T-helper 17 cell (primary cell): ENCODE results near the gene MEA1. TPM values are rescaled to one million over a fixed set of nuclear protein-coding genes. Genes with fewer than 3 reads are reported as not detected.

Source experiments
- ATAC-seq: fragments of 150-1000 bp; cut with Tn5 transposase; 2 replicates; pipeline ENCODE4 v1.10.0; 2021; ENCODE audit warnings: mild to moderate bottlenecking, moderate library complexity
- DNase-seq, 3 donors: peaks; one replicate each; pipeline versions ENCODE4 v3.0.0 to v3.0.0-alpha.2; 2020 to 2021
- H3K9me3 ChIP-seq: one replicate; pipeline ENCODE4 v1.7.0; 2013; ENCODE audit warnings: low read length, mild to moderate bottlenecking; ENCODE audit not compliant: control insufficient read depth, poor library complexity, severe bottlenecking
- H3K27ac Mint-ChIP-seq: one replicate; pipeline ENCODE4 v1.8.0; 2022; ENCODE audit warnings: mild to moderate bottlenecking, moderate library complexity, mixed read lengths
- H3K27me3 Mint-ChIP-seq: one replicate; pipeline ENCODE4 v1.8.0; 2022; ENCODE audit warnings: mixed read lengths
- H3K36me3 Mint-ChIP-seq: one replicate; pipeline ENCODE4 v1.8.0; 2022; ENCODE audit warnings: low read depth, mixed read lengths
- H3K4me1 Mint-ChIP-seq: one replicate; pipeline ENCODE4 v1.8.0; 2022; ENCODE audit warnings: mild to moderate bottlenecking, mixed read lengths
- H3K4me3 Mint-ChIP-seq: one replicate; pipeline ENCODE4 v1.8.0; 2022; ENCODE audit warnings: mild to moderate bottlenecking, moderate library complexity, mixed read lengths
- total RNA-seq, 4 donors: library from RNA in 2 of 4; stranded (reverse) in 2 of 4; gene quantifications; one replicate each; pipeline ENCODE4 v1.2.3 and lab custom pipeline; 2022 to 2026

MEA1 gene
- total RNA-seq, 2 donors from 2014 or later: 23.7 to 26.3 TPM

- H3K4me1 Mint-ChIP-seq: peaks cover 45% of the 10 kb centered on the region
- no peak overlapping the region for H3K4me3 Mint-ChIP-seq
- peak overlapping the region; percentile 97 for H3K27ac Mint-ChIP-seq
- no peaks in the 10 kb centered on the region for H3K27me3 Mint-ChIP-seq
- DNase-seq (no peak), ATAC-seq (no peak)
- peaks cover 3% of the 10 kb centered on the region for H3K36me3 Mint-ChIP-seq
- no peaks in the 10 kb centered on the region for H3K9me3 ChIP-seq
Observed at GRCh38 chr6:42987533-42988451, 26.0 kb downstream of the MEA1 start.

DNA sequence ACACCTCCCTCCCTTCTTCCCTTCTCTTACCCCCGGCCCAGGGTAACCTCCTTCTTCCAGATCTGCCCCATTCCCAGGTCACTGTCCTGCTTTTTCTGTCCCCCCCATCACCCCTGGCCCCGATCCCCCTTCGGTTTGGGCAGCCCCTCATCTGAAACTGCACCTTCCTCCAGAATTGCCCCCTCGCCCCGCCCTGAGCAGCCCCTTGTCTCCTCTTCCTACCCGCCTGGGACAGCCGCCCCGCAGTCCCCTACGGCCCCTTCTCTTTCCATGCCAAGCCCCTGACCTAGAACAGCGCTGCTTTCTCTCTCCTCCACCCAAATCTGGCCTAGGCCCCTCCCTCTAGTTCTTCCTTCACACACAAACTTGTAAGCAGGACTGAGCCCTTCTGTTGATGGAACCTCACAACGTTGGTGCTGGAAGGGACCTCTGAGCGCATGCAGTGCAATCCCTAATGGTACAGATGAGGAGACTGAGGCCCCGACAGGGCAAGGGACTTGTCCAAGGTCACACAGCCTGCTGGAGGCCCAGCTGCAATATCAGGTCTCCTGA lies 28.7 kb downstream of the MEA1 start:
- no peak for ATAC-seq
- H3K4me3 Mint-ChIP-seq: peak overlapping the region; percentile 98
- peaks cover 46% of the 10 kb centered on the region for H3K4me1 Mint-ChIP-seq

DNA sequence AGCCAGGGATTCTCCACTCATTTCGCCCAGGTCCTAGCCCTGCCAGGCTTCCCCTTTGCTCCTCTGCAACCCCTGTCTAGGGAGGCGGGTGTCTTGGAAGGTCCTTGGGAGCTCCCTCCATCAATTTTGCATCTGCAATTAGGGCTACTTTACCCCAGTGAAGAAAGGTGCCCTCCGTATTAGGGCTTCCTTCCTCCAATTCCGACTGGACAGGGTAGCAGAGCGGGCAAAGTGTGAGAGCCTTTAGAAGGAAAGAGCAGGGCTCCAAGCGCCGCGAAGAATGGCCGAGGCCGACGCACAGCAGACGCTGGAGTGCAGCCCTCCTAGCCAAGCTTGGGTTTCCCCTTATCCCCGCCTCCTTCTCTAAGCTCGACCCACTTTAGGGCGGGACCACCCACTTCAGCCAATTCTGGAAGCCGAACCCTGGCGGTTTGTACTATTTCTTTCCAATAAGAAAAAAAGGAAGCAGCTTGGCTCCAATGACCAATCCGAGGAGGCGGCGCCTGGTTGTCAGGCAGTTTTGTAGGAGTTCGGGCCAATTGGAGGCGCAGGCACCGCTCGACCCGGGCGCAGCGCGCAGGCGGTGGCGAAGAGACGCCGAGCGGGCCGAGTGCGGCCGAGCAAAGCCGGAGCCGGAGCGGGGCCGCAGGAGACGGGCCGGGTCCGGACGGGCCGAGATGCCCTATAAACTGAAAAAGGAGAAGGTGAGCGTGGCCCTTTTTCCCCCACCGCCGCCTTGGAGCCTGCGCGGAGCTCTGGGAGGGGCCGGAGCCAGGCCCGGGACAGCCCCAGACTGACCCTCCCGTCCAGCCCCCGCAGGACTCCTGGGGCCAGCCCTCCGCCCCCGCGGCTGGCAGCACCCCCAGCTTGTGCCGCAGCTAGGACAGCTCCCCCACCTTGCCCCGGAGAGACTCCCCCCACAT lies 29.5 kb downstream of the MEA1 start, which contains the start of gene PPP2R5D:
Gene PPP2R5D (plus strand): TSS at position 570 of the 923 bp plus-strand sequence. CDS start 108 bp downstream, at position 678.
- Mint-ChIP-seq H3K4me3 (peak within 1 kb of the TSS; percentile 98), H3K36me3 (no peaks in the 10 kb centered on the region), H3K27ac (peak within 1 kb of the TSS; percentile 97), H3K4me1 (peaks cover 52% of the 10 kb centered on the region), H3K27me3 (no peaks in the 10 kb centered on the region)
- ATAC-seq (peak; percentile 96), DNase-seq (peak; percentile 88 to 95 (median 89))
- no peaks in the 10 kb centered on the region for H3K9me3 ChIP-seq

More for the DNA sequence above, 28.7 kb downstream of the MEA1 start:
- Mint-ChIP-seq H3K27me3 (no peaks in the 10 kb centered on the region), H3K27ac (peak overlapping the region; percentile 97), H3K36me3 (no peaks in the 10 kb centered on the region)
- no peak for DNase-seq
- no peaks in the 10 kb centered on the region for H3K9me3 ChIP-seq

- Mint-ChIP-seq H3K4me1 (peaks cover 48% of the 10 kb centered on the region), H3K4me3 (no peak overlapping the region), H3K36me3 (peaks cover 1% of the 10 kb centered on the region), H3K27ac (peak overlapping the region; percentile 54), H3K27me3 (no peaks in the 10 kb centered on the region)
- H3K9me3 ChIP-seq: no peaks in the 10 kb centered on the region
- DNase-seq (no peak), ATAC-seq (no peak)
Observed at GRCh38 chr6:42981836-42982235, 31.9 kb downstream of the MEA1 start.

GRCh38 chr6:42979523-42980177 lies 34.1 kb downstream of the MEA1 start:
- ATAC-seq: no peak

GRCh38 chr6:42978839-42979522 lies 34.8 kb downstream of the MEA1 start, which contains the start of gene PEX6:
TSS of gene PEX6 (minus strand) at chr6:42979181. CDS start at chr6:42979150, 31 bp downstream.
- no peaks in the 10 kb centered on the region for H3K27me3 Mint-ChIP-seq
- peaks cover 2% of the 10 kb centered on the region for H3K36me3 Mint-ChIP-seq
- H3K4me1 Mint-ChIP-seq: peaks cover 31% of the 10 kb centered on the region
- peak; percentile 94 for ATAC-seq
- peak within 1 kb of the TSS; percentile 97 for H3K27ac Mint-ChIP-seq
- peak; percentile 82 to 94 (median 87) for DNase-seq
- H3K4me3 Mint-ChIP-seq: peak within 1 kb of the TSS; percentile 93
- no peaks in the 10 kb centered on the region for H3K9me3 ChIP-seq

More at GRCh38 chr6:42979523-42980177, 34.1 kb downstream of the MEA1 start:
- Mint-ChIP-seq H3K27me3 (no peaks in the 10 kb centered on the region), H3K27ac (peak overlapping the region; percentile 97), H3K4me3 (peak overlapping the region; percentile 93), H3K4me1 (peaks cover 33% of the 10 kb centered on the region), H3K36me3 (peaks cover 2% of the 10 kb centered on the region)
- H3K9me3 ChIP-seq: no peaks in the 10 kb centered on the region
- no peak for DNase-seq

DNA sequence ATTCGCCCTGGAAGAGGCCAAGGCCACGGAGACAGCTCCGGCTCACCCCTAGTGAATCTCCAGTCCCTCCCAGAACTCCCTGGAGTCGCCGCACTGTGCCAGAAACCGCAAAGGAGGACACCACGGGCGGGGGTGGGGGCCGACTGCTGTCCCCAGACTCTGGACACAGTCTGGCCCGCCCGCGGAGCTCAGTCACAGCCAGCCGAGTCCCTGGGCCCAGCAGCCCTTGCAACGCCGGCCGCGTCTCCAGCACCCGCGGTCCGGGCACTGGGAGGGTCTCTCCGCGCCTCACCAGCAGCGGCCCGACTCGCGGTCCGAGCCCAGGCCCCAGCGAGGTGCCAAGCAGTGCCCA lies 35.3 kb downstream of the MEA1 start:
- H3K9me3 ChIP-seq: no peaks in the 10 kb centered on the region
- Mint-ChIP-seq H3K27ac (peak overlapping the region; percentile 97), H3K4me1 (peaks cover 27% of the 10 kb centered on the region), H3K4me3 (peak overlapping the region; percentile 89), H3K27me3 (no peaks in the 10 kb centered on the region), H3K36me3 (peaks cover 2% of the 10 kb centered on the region)
- no peak for DNase-seq
- no peak for ATAC-seq

GRCh38 chr6:42974919-42975505 lies 38.7 kb downstream of the MEA1 start:
- Mint-ChIP-seq H3K4me1 (peaks cover 21% of the 10 kb centered on the region), H3K36me3 (peaks cover 2% of the 10 kb centered on the region), H3K27me3 (no peaks in the 10 kb centered on the region), H3K4me3 (no peak overlapping the region), H3K27ac (no peak overlapping the region)
- no peak for ATAC-seq
- no peak for DNase-seq
- no peaks in the 10 kb centered on the region for H3K9me3 ChIP-seq

DNA sequence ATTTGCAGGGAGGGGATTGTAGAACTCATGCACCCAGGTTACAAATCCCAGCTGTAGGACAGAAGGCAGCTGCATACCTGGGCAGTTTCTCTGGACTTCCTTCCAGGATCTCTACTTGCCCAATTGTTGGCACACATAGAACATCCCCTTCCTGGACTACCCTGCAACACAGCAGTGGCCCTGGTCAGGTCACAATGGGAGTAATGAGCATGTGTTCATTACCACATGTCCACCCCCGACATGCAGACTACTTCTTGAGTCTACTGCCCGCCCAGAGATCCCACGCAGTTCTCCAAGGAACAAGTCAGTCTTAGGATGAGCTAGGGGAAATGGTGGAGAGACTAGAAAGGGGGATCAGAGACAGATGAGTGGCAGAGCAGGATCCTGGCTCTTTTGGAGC lies 39.8 kb downstream of the MEA1 start:
- Mint-ChIP-seq H3K4me1 (peaks cover 12% of the 10 kb centered on the region), H3K4me3 (no peak overlapping the region), H3K27me3 (no peaks in the 10 kb centered on the region), H3K27ac (no peak overlapping the region), H3K36me3 (peaks cover 2% of the 10 kb centered on the region)
- DNase-seq: no peak
- no peak for ATAC-seq
- H3K9me3 ChIP-seq: no peaks in the 10 kb centered on the region

DNA sequence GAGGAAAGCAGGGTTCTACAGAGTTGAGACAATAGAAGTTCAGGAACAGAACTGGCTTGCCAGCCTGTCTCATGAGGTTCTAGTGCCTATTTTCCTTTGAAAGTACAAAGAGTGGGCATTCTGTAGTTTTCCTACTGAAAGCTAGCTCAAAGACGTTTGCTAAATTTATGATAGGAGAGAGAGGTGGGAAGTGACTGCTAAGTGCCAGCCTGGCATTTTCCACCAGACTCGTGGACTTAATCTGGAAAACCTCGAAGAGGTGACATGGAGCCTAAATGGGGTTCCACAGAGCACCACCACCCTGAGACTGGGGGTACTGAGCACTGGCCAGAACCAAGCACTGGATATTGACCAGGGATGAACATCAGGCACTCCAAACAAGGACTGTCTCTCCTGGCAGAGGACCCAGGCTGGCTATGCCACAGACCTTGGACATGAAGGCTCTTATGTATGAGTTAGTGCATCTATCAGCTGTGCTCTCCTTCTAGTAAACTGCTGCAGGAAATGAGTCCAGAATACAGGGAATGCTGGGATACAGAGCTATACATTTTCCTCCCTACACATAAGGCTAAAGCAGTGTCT lies 41.9 kb downstream of the MEA1 start:
- Mint-ChIP-seq H3K27me3 (no peaks in the 10 kb centered on the region), H3K4me1 (peaks cover 4% of the 10 kb centered on the region), H3K27ac (peak overlapping the region; percentile 56), H3K4me3 (no peak overlapping the region), H3K36me3 (peaks cover under 1% of the 10 kb centered on the region)
- H3K9me3 ChIP-seq: no peaks in the 10 kb centered on the region
- DNase-seq: no peak
- no peak for ATAC-seq

DNA sequence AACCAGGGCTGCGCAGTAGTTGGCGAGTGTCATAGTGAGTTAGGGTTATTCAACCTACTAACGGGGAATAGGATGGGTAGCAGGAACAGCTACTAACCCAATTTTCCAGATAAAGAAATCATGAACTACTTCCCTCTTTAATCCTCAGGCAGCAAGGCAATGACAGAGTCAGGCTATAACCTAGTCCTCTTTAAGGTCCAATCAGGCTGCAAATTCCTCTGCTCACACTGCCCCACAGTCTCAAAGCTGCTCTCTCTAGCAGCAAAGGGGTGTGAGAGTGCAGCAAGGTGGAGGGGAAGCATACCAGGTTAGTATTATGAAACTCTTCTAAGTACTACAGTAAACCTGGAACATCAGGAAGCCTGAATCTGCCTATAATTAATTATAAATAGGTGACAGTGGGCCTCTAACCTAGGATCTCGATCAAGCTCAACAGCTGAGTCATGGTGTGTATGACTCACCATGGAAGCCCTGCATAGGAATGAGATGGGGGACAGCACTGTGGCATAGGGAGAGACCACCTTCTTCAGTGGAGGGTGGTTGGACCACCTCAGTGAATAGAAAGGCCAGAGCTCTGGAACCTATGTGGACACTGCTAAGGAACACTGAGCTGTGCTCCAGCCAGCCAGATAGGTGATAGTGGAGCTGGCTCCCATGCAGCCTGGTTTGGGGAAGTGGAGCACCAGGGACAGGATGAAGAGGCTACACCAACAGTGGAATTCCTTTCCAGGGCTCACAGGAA lies 42.7 kb downstream of the MEA1 start:
- Mint-ChIP-seq H3K27ac (peak overlapping the region; percentile 56), H3K36me3 (no peaks in the 10 kb centered on the region), H3K4me1 (peaks cover 2% of the 10 kb centered on the region), H3K27me3 (no peaks in the 10 kb centered on the region), H3K4me3 (no peak overlapping the region)
- ATAC-seq: no peak
- H3K9me3 ChIP-seq: no peaks in the 10 kb centered on the region
- DNase-seq: no peak
